NCI-H748 (cell line): ENCODE data around the gene KCTD14.
"Not testable (repeated sequence)": the region's sequence is repeated elsewhere in the genome, so short reads cannot be mapped to it uniquely, and the experiment has no call there.

ENCODE experiments used
- DNase-seq: peaks from one replicate; lab custom pipeline; 2025; ENCODE audit not compliant: unreplicated experiment; lab: John Stamatoyannopoulos, UW

Gene KCTD14

GRCh38 chr11:78048561-78048960, 25.5 kb upstream of the KCTD14 start:
- no peak for DNase-seq

- DNase-seq, result no peak
Measured at GRCh38 chr11:78046486-78046854, 23.4 kb upstream of the KCTD14 start.

- peak; percentile 78 for DNase-seq
Measured at GRCh38 chr11:78045851-78046485, 22.9 kb upstream of the KCTD14 start.

GRCh38 chr11:78044706-78045105, 21.6 kb upstream of the KCTD14 start:
- no peak for DNase-seq

- DNase-seq, result no peak
Measured at GRCh38 chr11:78041843-78042440, 18.9 kb upstream of the KCTD14 start.

GRCh38 chr11:78041380-78041719, 18.3 kb upstream of the KCTD14 start:
- not testable (repeated sequence) for DNase-seq

GRCh38 chr11:78040691-78041379, 17.8 kb upstream of the KCTD14 start:
- no peak for DNase-seq

GRCh38 chr11:78039919-78040671, 17.0 kb upstream of the KCTD14 start:
- DNase-seq, result peak; percentile 63

- DNase-seq, result no peak
Measured at GRCh38 chr11:78039391-78039918, 16.4 kb upstream of the KCTD14 start.

GRCh38 chr11:78038697-78039313, 15.7 kb upstream of the KCTD14 start:
- DNase-seq, result no peak

GRCh38 chr11:78037825-78038620, 14.9 kb upstream of the KCTD14 start:
- DNase-seq, result no peak

- no peak for DNase-seq
Measured at GRCh38 chr11:78037056-78037455, 14.0 kb upstream of the KCTD14 start.

- no peak for DNase-seq
Measured at GRCh38 chr11:78036313-78036712, 13.2 kb upstream of the KCTD14 start.

GRCh38 chr11:78034623-78035022, 11.5 kb upstream of the KCTD14 start:
- DNase-seq, result no peak

- DNase-seq, result no peak
Measured at GRCh38 chr11:78033040-78033439, 10.0 kb upstream of the KCTD14 start.

- DNase-seq, result no peak
Measured at GRCh38 chr11:78032090-78032489, 9.0 kb upstream of the KCTD14 start.

- DNase-seq, result no peak
Measured at GRCh38 chr11:78031629-78032028, 8.6 kb upstream of the KCTD14 start.

- DNase-seq, result peak; percentile 95
Measured at GRCh38 chr11:78030429-78031325, 7.6 kb upstream of the KCTD14 start.

- not testable (repeated sequence) for DNase-seq
Measured at GRCh38 chr11:78028423-78028822, 5.3 kb upstream of the KCTD14 start.
